CD14-positive monocyte (primary cell): ENCODE data around the gene ALDH16A1. TPM values are rescaled to one million over a fixed set of nuclear protein-coding genes. Genes with fewer than 3 reads are reported as not detected.
A peak's percentile ranks its signal among the peaks of the same experiment; 100 is the strongest.

Experiments
- DNase-seq, 3 donors: peaks; one replicate each; pipeline ENCODE4 v3.0.0-alpha.2; 2011 to 2022
- H2AFZ ChIP-seq: 2 replicates; pipeline ENCODE4 v1.6.0; 2012; ENCODE audit warnings: mild to moderate bottlenecking, low read depth, low read length, inconsistent platforms; ENCODE audit not compliant: insufficient read depth, poor library complexity, severe bottlenecking
- H3K27ac ChIP-seq, 2 donors: 1 replicate in 1 of 2; 2 replicates in 1 of 2; pipeline ENCODE4 v1.5.1; 2012 to 2013; ENCODE audit warnings: low read length in 2 of 2, control low read depth in 1 of 2, inconsistent platforms in 1 of 2, low read depth in 1 of 2, mild to moderate bottlenecking in 1 of 2
- H3K27me3 ChIP-seq, 2 donors: one replicate each; pipeline versions ENCODE4 v1.6.0 to v1.6.1; 2011 to 2013; ENCODE audit warnings: low read length in 2 of 2; ENCODE audit not compliant: control insufficient read depth in 2 of 2, insufficient read depth in 2 of 2
- H3K36me3 ChIP-seq, 2 donors: replicated peaks in 1 of 2; 1 replicate in 1 of 2; 2 replicates in 1 of 2; pipeline versions ENCODE4 v1.5.1 to v1.6.1; 2012 to 2013; ENCODE audit warnings: low read length in 2 of 2, control low read depth in 1 of 2, inconsistent platforms in 1 of 2, mild to moderate bottlenecking in 1 of 2; ENCODE audit not compliant: insufficient read depth in 2 of 2, control insufficient read depth in 1 of 2
- H3K4me1 ChIP-seq, 2 donors: 1 replicate in 1 of 2; 2 replicates in 1 of 2; pipeline versions ENCODE4 v1.5.1 to v1.6.1; 2012 to 2013; ENCODE audit warnings: low read length in 2 of 2, control low read depth in 1 of 2, inconsistent platforms in 1 of 2, mild to moderate bottlenecking in 1 of 2, moderate library complexity in 1 of 2; ENCODE audit not compliant: insufficient read depth in 2 of 2, control insufficient read depth in 1 of 2
- H3K4me2 ChIP-seq: replicated peaks from 2 replicates; pipeline ENCODE3; 2012; ENCODE audit warnings: low read length, moderate library complexity, mild to moderate bottlenecking; ENCODE audit not compliant: poor library complexity, severe bottlenecking; ENCODE audit errors: extremely low read depth
- H3K4me3 ChIP-seq, 3 experiments: fragments of 200-600 bp in 1 of 3; sonication (generic) in 1 of 3; replicated peaks in 1 of 3; 1 replicate in 2 of 3; 2 replicates in 1 of 3; pipeline ENCODE4 v1.5.1; 2011 to 2013; ENCODE audit warnings: low read length in 3 of 3, mild to moderate bottlenecking in 3 of 3, control low read depth in 2 of 3, low read depth in 2 of 3, inconsistent platforms in 1 of 3, moderate library complexity in 1 of 3
- H3K79me2 ChIP-seq: 2 replicates; pipeline ENCODE4 v1.6.0; 2012; ENCODE audit warnings: mild to moderate bottlenecking, control low read depth, inconsistent platforms, low read length, moderate library complexity; ENCODE audit not compliant: insufficient read depth
- H3K9ac ChIP-seq: 2 replicates; pipeline ENCODE4 v1.6.0; 2017; ENCODE audit warnings: low read length, mild to moderate bottlenecking; ENCODE audit not compliant: insufficient read depth, poor library complexity, severe bottlenecking
- H3K9me3 ChIP-seq, 2 donors: replicated peaks in 1 of 2; 1 replicate in 1 of 2; 2 replicates in 1 of 2; pipeline versions ENCODE4 v1.5.1 to v1.6.1; 2012 to 2013; ENCODE audit warnings: low read length in 2 of 2, control low read depth in 1 of 2; ENCODE audit not compliant: control insufficient read depth in 1 of 2, insufficient read depth in 1 of 2
- H4K20me1 ChIP-seq: 2 replicates; pipeline ENCODE4 v1.6.0; 2012; ENCODE audit warnings: mild to moderate bottlenecking, low read length, control low read depth, moderate library complexity; ENCODE audit not compliant: insufficient read depth
- H3K27ac Mint-ChIP-seq, 7 donors: one replicate each; pipeline ENCODE4 v1.8.0; 2020; ENCODE audit warnings: mild to moderate bottlenecking in 7 of 7, mixed read lengths in 7 of 7, moderate library complexity in 6 of 7, inconsistent platforms in 2 of 7
- H3K27me3 Mint-ChIP-seq, 3 donors: one replicate each; pipeline ENCODE4 v1.8.0; 2021 to 2022; ENCODE audit warnings: low read depth in 3 of 3, mild to moderate bottlenecking in 3 of 3, mixed read lengths in 3 of 3, moderate library complexity in 3 of 3, inconsistent platforms in 1 of 3
- H3K36me3 Mint-ChIP-seq, 2 donors: one replicate each; pipeline ENCODE4 v1.8.0; 2020; ENCODE audit warnings: mixed read lengths in 2 of 2, inconsistent platforms in 1 of 2, mild to moderate bottlenecking in 1 of 2
- H3K4me1 Mint-ChIP-seq: one replicate; pipeline ENCODE4 v1.8.0; 2020; ENCODE audit warnings: mild to moderate bottlenecking, mixed read lengths
- H3K4me3 Mint-ChIP-seq, 2 donors: one replicate each; pipeline ENCODE4 v1.8.0; 2020; ENCODE audit warnings: mild to moderate bottlenecking in 2 of 2, mixed read lengths in 2 of 2, moderate library complexity in 1 of 2
- H3K9me3 Mint-ChIP-seq, 7 donors: one replicate each; pipeline ENCODE4 v1.8.0; 2020 to 2022; ENCODE audit warnings: mixed read lengths in 7 of 7, mild to moderate bottlenecking in 6 of 7, moderate library complexity in 6 of 7, inconsistent platforms in 2 of 7
- WGBS: methylation state at CpG from one replicate; pipeline ENCODE4 v1.1.5; 2013; ENCODE audit warnings: missing lambda C conversion rate; ENCODE audit not compliant: insufficient coverage; 5-methylcytosine and 5-hydroxymethylcytosine counted together
- intact Hi-C, 2 donors: fragments of 100-400 bp; cut with micrococcal nuclease; formaldehyde crosslinking; loops; one replicate each; pipeline versions ENCODE4 v1.15.0 to v1.15.1; 2023
- polyA plus RNA-seq, 3 donors: library from polyadenylated mRNA; depleted of rRNA in 1 of 3; unstranded in 2 of 3; stranded (reverse) in 1 of 3; fragments of 300-500 nt in 2 of 3; fragments of >200 nt in 1 of 3; fragmentation: Illumina TruSeq in 2 of 3; gene quantifications; 1 replicate in 2 of 3; 2 replicates in 1 of 3; pipeline ENCODE4 v1.2.3, GENCODE V29; 2012 to 2021
- TF ChIP-seq, protein P1 (sequence below): fragments of 200-600 bp; IDR thresholded peaks from one replicate; pipeline ENCODE4 v1.8.0; 2022; ENCODE audit warnings: antibody characterized with exemption, mild to moderate bottlenecking

The ALDH16A1 gene
- polyA plus RNA-seq, 3 donors = 30.8 to 39.5 (median 31.2) TPM

- peak overlapping the region; percentile 84 to 98 (median 86) for H3K4me3 ChIP-seq
- DNase-seq = no peak
- Mint-ChIP-seq H3K36me3 (peaks cover 39% of the 10 kb centered on the region in 2 donors), H3K27ac (peak overlapping the region; percentile 95 to 99 (median 97)), H3K4me3 (peak overlapping the region; percentile 91 to 94), H3K4me1 (peaks cover 40% of the 10 kb centered on the region), H3K9me3 (peaks cover 0 to 1% (median 0%) of the 10 kb centered on the region in 7 donors), H3K27me3 (peaks cover 7 to 18% (median 12%) of the 10 kb centered on the region in 3 donors)
- peaks cover 22% of the 10 kb centered on the region for H3K79me2 ChIP-seq
- TF ChIP-seq, protein P1, sequence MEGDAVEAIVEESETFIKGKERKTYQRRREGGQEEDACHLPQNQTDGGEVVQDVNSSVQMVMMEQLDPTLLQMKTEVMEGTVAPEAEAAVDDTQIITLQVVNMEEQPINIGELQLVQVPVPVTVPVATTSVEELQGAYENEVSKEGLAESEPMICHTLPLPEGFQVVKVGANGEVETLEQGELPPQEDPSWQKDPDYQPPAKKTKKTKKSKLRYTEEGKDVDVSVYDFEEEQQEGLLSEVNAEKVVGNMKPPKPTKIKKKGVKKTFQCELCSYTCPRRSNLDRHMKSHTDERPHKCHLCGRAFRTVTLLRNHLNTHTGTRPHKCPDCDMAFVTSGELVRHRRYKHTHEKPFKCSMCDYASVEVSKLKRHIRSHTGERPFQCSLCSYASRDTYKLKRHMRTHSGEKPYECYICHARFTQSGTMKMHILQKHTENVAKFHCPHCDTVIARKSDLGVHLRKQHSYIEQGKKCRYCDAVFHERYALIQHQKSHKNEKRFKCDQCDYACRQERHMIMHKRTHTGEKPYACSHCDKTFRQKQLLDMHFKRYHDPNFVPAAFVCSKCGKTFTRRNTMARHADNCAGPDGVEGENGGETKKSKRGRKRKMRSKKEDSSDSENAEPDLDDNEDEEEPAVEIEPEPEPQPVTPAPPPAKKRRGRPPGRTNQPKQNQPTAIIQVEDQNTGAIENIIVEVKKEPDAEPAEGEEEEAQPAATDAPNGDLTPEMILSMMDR = no peak
- H3K4me2 ChIP-seq = peak overlapping the region; percentile 90
- H3K27ac ChIP-seq = peak overlapping the region; percentile 92 to 95
- peaks cover 41% of the 10 kb centered on the region for H4K20me1 ChIP-seq
- H2AFZ ChIP-seq = peak overlapping the region; percentile 70
- H3K36me3 ChIP-seq = peaks cover 38 to 43% of the 10 kb centered on the region in 2 donors
- 0% methylated on average over 7 of the region's 11 CpGs for WGBS
- peaks cover 47 to 52% of the 10 kb centered on the region in 2 donors for H3K4me1 ChIP-seq
- peak overlapping the region; percentile 93 for H3K9ac ChIP-seq
- no peaks in the 10 kb centered on the region for H3K27me3 ChIP-seq
- no peaks in the 10 kb centered on the region for H3K9me3 ChIP-seq
- intact Hi-C loops = loop anchor here (1.0 to 10.0 kb wide), 5 partner anchors 9 to 181 kb away; partner anchors contain the start of genes PRMT1 (in 2 of the 2), ALDH16A1 (in 1 of the 2), PIH1D1 (in 1 of the 2) and RPL13A (in 1 of the 2)
Measured at GRCh38 chr19:49496574-49497008, 43.6 kb downstream of the ALDH16A1 start.

GRCh38 chr19:49497047-49497788, 44.2 kb downstream of the ALDH16A1 start:
- Mint-ChIP-seq H3K27me3 (peaks cover 9 to 18% (median 12%) of the 10 kb centered on the region in 3 donors), H3K27ac (peak overlapping the region; percentile 95 to 99 (median 97)), H3K36me3 (peaks cover 33% of the 10 kb centered on the region in 2 donors), H3K9me3 (peaks cover 0 to 1% (median 0%) of the 10 kb centered on the region in 7 donors), H3K4me3 (peak overlapping the region; percentile 91 to 94), H3K4me1 (peaks cover 40% of the 10 kb centered on the region)
- H3K9ac ChIP-seq = peak overlapping the region; percentile 93
- H3K4me3 ChIP-seq = peak overlapping the region; percentile 84 to 98 (median 86)
- H3K79me2 ChIP-seq = peaks cover 22% of the 10 kb centered on the region
- no peaks in the 10 kb centered on the region for H3K9me3 ChIP-seq
- DNase-seq = peak; percentile 89 to 93 (median 91)
- peaks cover 47 to 52% of the 10 kb centered on the region in 2 donors for H3K4me1 ChIP-seq
- no peaks in the 10 kb centered on the region for H3K27me3 ChIP-seq
- peaks cover 31 to 36% of the 10 kb centered on the region in 2 donors for H3K36me3 ChIP-seq
- WGBS = 18% methylated on average over 13 of the region's 22 CpGs
- intact Hi-C loops = loop anchor here (5.0 to 10.0 kb wide), 4 partner anchors 45 to 180 kb away; partner anchors contain the start of genes PRMT1 (in 2 of the 2), ALDH16A1 (in 1 of the 2), PIH1D1 (in 1 of the 2) and RRAS (in 1 of the 2)
- peaks cover 35% of the 10 kb centered on the region for H4K20me1 ChIP-seq
- H3K4me2 ChIP-seq = peak overlapping the region; percentile 90
- H2AFZ ChIP-seq = no peak overlapping the region
- TF ChIP-seq, protein P1 = no peak
- H3K27ac ChIP-seq = peak overlapping the region; percentile 92 to 95
